Activated CD4-positive, alpha-beta T cell treated with anti-CD3 and anti-CD28 coated beads, Interleukin-2, amount 50 U/mL, for 24 hours (primary cell): ENCODE measurements around the gene MARK4.
"Not testable (repeated sequence)": the region's sequence is repeated elsewhere in the genome, so short reads cannot be mapped to it uniquely, and the experiment has no call there.

Source experiments
- DNase-seq, 2 donors: peaks; one replicate each; pipeline ENCODE4 v3.0.0-alpha.2; 2020; ENCODE audit warnings: low read depth in 1 of 2, low spot score in 1 of 2

MARK4 gene

GRCh38 chr19:45334881-45335280, 83.8 kb downstream of the MARK4 start:
- not testable (repeated sequence) for DNase-seq

- no peak for DNase-seq
Observed at GRCh38 chr19:45336696-45337251, 85.7 kb downstream of the MARK4 start.

GRCh38 chr19:45339629-45340028, 88.6 kb downstream of the MARK4 start:
- no peak for DNase-seq

GRCh38 chr19:45340232-45340898, 89.3 kb downstream of the MARK4 start, which contains the start of gene KLC3:
Gene KLC3 (plus strand): TSS chr19:45340750. CDS start chr19:45345542, 4,792 bp downstream.
- DNase-seq: peak in 1 of 2 donors; percentile 12

- DNase-seq: no peak
Observed at GRCh38 chr19:45340899-45341453, 89.9 kb downstream of the MARK4 start.

GRCh38 chr19:45342911-45343310, 91.8 kb downstream of the MARK4 start:
- DNase-seq: no peak

GRCh38 chr19:45344621-45345505, 93.8 kb downstream of the MARK4 start:
- no peak for DNase-seq

- no peak for DNase-seq
Observed at GRCh38 chr19:45345506-45345860, 94.4 kb downstream of the MARK4 start.

- DNase-seq: no peak
Observed at GRCh38 chr19:45346449-45346848, 95.4 kb downstream of the MARK4 start.

- DNase-seq: no peak
Observed at GRCh38 chr19:45347570-45348366, 96.7 kb downstream of the MARK4 start.

GRCh38 chr19:45348367-45349125, 97.5 kb downstream of the MARK4 start:
- DNase-seq: no peak

- no peak for DNase-seq
Observed at GRCh38 chr19:45349126-45349415, 98.0 kb downstream of the MARK4 start.

GRCh38 chr19:45349430-45349941, 98.4 kb downstream of the MARK4 start:
- no peak for DNase-seq

- no peak for DNase-seq
Observed at GRCh38 chr19:45350477-45351058, 99.5 kb downstream of the MARK4 start.

GRCh38 chr19:45351401-45351952, 100.4 kb downstream of the MARK4 start:
- no peak for DNase-seq

- no peak for DNase-seq
Observed at GRCh38 chr19:45352062-45352461, 101.0 kb downstream of the MARK4 start.

GRCh38 chr19:45352471-45352870, 101.4 kb downstream of the MARK4 start:
- no peak for DNase-seq

GRCh38 chr19:45352914-45353796, 102.1 kb downstream of the MARK4 start:
- no peak for DNase-seq
